ENCODE results near the gene AP2B1. TPM values are rescaled to one million over a fixed set of nuclear protein-coding genes. Genes with fewer than 3 reads are reported as not detected.

The AP2B1 gene
- total RNA-seq, 2 donors from 2014 or later, result 132 to 152 TPM

DNA sequence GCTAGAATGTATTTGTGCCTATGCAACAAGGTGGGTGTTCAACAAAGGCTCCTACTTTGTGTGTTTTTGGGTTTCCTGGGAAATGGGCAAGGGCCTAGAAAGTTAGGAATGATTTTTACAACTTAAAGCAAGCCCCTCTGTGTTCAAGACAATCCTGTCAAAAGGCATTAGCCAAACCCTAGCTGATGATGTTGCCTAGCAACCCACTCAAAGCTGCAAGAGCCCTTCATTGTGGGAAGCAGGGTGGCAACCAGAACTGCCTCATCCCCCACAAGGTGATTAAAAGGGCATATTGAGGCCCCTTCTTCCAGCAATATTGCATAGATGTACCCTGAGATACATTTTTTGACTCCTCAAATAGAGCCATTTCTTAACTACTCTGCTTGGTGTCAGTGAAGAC lies 128.3 kb downstream of the AP2B1 start:
- ATAC-seq, result no peak
- intact Hi-C loops (cut with DNase I), result no loop called here

DNA sequence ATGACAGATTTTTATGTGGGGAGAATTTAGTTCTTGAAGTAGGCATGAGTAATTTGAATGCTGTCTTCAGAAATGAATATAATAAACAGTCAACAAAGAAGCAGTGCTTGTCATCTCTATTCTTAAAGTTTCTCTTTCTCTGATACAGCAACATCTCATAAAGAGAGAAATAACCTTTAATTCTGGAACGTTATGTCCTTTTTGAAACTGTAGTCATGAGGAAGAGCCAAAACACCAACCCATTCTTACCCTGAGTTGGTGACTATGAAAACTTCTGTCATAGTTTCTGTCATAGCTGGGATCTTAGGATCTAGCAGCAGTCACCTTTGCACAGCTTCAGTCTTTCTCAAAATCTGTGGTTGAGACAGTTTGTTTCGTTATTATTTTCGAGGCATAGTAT lies 129.1 kb downstream of the AP2B1 start:
- intact Hi-C loops (cut with DNase I), result no loop called here
- no peak for ATAC-seq
- DNase-seq, result no peak

More for the DNA sequence above, 128.3 kb downstream of the AP2B1 start:
- DNase-seq, result no peak

DNA sequence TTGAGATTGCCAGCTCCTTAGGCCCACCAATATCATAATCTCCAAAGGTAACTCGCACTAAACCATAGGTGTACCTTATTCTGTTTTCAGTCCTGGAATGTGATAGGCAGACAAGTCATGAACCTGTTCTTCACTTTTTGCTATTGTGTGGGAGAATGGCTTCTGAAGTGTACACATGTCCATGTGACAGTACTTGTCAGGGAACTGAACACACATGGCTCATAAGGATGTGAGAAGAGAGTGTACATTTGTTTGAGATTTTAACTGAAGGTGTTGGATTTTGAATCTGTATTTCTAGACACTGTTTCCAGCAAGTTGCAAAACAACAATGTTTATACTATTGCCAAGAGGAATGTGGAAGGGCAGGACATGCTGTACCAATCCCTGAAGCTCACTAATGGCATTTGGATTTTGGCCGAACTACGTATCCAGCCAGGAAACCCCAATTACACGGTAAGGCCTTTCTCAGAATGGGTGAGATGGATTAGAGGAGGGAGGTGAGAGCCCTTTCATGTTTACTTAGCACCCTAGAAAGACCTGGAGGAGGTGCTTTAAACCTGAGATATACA lies 129.9 kb downstream of the AP2B1 start:
- no peak for DNase-seq
- ATAC-seq, result peak in 1 of 2 donors; percentile 48
- intact Hi-C loops (cut with DNase I), result no loop called here

DNA sequence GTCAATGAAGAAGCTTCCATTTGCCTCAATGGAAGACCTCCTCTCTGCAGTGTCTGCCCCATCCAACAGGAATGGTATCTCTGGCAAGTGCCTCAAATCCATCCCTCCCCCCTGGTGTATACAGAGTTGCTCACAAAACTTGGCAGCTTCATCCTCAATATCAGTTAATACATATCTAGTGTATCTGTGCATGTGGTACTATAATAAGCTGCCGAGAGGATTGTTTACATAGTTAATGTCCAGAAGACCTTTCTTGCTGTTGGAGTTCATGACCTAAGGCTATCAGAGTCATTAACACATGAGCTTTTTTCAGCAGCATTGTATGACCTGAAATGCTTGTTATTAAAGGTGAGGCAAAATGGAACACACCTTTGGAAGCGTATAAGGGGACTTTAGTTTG lies 130.4 kb downstream of the AP2B1 start:
- ATAC-seq, result no peak
- intact Hi-C loops (cut with DNase I), result no loop called here

DNA sequence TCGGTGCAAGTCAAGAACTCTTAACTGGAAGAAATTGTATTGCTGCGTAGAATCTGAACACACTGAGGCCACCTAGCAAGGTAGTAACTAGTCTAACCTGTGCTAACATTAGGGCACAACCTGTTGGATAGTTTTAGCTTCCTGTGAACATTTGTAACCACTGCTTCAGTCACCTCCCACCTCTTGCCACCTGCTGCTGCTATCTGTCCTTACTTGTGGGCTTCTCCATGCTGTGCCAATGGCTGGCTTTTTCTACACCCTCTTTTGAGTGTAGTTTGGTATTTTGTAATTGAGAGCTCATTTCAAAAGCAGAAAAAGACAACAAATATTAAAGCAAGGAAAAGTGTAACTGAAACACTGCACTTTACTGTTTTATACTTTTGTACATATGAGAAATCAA lies 136.6 kb downstream of the AP2B1 start:
- intact Hi-C loops (cut with DNase I), result loop anchor here in 1 of 2 donors (10.0 kb wide), 1 partner anchor 49 kb away; no protein-coding TSS in a partner anchor
- ATAC-seq (no peak), DNase-seq (no peak)

More for the DNA sequence above, 130.4 kb downstream of the AP2B1 start:
- no peak for DNase-seq

DNA sequence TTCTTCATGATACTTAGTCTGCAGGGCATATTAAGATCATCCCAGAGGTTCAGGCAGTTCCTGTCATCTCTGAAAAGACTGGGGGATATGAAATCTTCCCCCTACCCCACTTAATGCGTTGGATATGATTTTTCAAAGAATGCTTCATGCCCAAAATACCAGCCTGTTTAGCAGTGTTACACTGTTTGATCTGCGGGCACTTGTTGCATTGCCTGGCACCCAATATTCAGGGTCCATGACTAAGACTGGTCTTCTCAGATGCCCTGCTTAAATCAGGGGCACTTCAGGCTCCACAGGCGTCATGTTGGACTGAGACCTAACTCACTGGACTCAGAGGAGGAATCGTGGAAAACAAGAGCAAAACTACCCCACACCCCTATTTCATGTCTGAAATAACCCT lies 137.9 kb downstream of the AP2B1 start:
- no peak for DNase-seq
- intact Hi-C loops (cut with DNase I), result loop anchor here in 1 of 2 donors (10.0 kb wide), 1 partner anchor 50 kb away; no protein-coding TSS in a partner anchor
- no peak for ATAC-seq

DNA sequence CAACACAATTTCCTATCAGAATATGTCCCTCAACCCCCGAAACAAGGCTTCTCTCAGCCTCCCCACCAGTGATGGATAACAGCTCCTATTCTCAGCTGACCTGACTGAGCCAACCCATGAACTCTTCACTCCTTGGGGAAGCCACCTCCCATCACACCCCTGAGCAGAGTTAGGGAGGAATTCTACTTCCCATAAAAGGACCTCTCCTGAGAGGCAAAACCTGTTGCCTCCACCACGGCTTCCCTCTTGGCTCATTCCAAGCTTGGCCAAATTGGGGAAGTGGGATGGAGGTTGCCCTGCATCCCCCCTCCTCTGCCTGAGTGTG lies 138.6 kb downstream of the AP2B1 start:
- intact Hi-C loops (cut with DNase I), result loop anchor here in 1 of 2 donors (10.0 kb wide), 1 partner anchor 51 kb away; no protein-coding TSS in a partner anchor
- no peak for ATAC-seq
- DNase-seq, result no peak

DNA sequence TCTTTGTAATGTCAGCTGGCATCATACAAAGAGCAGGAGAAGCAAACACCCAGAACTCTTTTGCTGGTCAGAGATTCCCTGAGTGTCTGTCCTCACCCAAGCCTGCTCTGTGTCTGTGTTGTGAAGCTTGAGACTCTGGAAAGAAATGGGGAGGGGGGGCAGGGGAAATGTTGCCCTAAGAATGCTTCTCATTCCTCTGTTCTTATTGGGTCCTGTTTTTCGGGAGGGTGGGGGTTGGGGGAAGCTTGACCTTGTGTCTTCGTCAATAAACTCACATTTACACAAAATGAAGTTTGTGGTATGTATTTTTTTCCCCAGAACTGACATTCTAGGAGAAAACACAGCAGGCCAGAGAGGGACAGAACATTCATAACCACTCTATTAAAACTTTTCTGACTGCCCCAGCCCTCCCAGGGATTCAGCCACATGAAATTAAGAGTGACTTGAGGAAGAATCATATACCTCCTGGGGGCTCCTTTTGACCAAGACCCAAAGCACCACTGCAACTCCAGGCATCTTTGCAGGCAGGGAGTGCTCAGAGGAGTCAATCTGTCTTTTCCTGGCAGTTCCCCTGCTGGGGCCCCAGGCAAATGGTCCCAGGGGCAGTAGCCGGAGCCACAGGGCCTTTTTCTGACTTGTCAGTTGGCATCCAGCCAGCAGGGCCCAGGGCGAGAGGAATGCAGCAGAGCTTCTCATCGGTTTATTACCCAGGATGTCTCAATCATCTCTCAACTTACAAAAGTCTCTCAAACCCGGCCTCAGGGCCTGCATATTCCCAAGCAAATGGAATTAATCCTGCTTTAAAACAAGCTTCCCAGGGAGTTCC lies 139.2 kb downstream of the AP2B1 start:
- DNase-seq (peak; percentile 63), ATAC-seq (peak; percentile 14 to 69)
- intact Hi-C loops (cut with DNase I), result loop anchor here in 1 of 2 donors (10.0 kb wide), 1 partner anchor 52 kb away; no protein-coding TSS in a partner anchor

DNA sequence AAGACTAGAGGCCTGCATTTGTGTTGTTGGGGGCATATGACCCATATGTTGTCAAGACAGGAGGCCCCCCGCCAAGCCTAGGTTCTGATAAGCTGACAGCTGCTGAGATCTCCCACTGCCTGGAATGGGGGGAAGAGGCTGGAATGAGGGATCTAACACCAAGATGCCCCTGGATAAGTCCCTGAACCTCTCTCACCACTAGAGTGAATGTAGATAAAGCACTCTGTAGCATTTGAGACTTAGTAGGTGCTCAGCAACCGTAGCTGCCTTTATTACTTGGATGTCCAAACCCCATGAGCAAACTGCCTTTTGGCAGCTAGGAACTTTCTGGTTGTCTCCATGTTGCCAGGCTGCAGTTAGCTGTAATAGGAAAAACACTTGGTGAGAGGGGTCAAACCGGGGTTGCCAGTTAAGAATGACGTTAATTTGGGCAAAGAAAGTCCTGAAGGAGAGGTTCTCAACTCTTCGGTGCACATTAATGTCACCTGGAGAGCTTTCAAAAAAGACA lies 139.9 kb downstream of the AP2B1 start:
- intact Hi-C loops (cut with DNase I), result loop anchor here in 1 of 2 donors (10.0 kb wide), 1 partner anchor 52 kb away; no protein-coding TSS in a partner anchor
- DNase-seq (no peak), ATAC-seq (no peak)

DNA sequence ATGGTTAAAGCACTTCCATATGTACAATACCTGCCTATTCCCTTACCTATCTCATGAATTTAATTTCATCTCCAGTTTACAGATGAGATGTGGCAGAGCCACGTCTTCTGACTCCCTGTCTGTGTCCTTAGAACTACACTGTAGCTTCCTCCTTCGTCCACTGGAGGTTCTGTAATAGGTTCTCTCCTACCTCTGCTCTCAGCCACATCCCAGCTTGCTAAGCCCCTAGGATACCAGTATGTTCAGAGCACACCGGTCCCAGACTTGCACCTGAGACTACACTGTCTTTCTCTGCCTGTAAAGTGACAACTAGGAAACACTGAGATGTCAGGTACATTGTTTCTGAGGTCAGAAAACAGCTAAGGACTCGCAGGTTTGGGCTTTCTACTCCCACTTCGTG lies 140.5 kb downstream of the AP2B1 start:
- intact Hi-C loops (cut with DNase I), result loop anchor here in 1 of 2 donors (10.0 kb wide), 1 partner anchor 53 kb away; no protein-coding TSS in a partner anchor
- ATAC-seq (no peak), DNase-seq (no peak)

DNA sequence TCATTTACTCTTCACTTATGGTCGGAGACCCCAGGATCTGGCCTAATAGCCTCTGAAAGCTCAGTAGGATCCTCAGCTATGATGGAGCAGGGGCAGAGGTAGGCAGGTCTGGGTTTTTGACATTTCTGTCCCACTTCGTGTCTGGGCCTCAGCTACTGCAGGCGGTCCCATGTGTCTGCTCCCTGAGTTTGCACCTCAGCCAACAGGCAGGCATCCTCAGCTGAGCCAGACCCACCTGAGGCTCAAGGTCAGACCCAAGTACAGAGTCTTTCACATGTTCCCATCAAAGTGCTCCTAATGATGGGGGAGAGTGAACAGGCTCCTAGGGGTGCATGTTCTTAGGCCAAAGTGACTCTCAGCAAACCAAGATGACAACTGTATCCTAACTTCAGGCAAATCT lies 141.4 kb downstream of the AP2B1 start:
- intact Hi-C loops (cut with DNase I), result loop anchor here in 1 of 2 donors (10.0 kb wide), 1 partner anchor 54 kb away; no protein-coding TSS in a partner anchor
- DNase-seq (no peak), ATAC-seq (no peak)

DNA sequence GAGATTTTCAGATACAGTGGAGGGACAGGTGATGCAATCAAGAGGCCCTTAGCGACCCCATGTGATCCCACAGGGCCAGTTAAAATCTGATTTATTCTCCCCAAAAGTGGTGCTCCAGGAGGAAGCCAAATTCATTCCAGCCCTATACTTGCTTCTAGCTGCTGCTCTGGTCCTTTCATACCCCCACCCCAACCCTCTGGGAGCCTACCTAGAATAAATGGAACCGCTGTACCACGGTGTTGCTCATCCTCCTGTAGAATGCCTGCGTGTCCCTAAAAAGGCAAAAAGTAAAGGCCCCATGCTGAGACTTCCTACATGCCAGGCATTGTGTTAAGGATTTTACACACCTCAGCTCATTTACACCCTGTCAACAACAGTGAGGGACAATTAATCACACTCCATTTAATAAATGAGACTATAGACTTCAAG lies 142.3 kb downstream of the AP2B1 start:
- intact Hi-C loops (cut with DNase I), result loop anchor here in 1 of 2 donors (10.0 kb wide), 1 partner anchor 55 kb away; no protein-coding TSS in a partner anchor
- ATAC-seq (no peak), DNase-seq (no peak)

DNA sequence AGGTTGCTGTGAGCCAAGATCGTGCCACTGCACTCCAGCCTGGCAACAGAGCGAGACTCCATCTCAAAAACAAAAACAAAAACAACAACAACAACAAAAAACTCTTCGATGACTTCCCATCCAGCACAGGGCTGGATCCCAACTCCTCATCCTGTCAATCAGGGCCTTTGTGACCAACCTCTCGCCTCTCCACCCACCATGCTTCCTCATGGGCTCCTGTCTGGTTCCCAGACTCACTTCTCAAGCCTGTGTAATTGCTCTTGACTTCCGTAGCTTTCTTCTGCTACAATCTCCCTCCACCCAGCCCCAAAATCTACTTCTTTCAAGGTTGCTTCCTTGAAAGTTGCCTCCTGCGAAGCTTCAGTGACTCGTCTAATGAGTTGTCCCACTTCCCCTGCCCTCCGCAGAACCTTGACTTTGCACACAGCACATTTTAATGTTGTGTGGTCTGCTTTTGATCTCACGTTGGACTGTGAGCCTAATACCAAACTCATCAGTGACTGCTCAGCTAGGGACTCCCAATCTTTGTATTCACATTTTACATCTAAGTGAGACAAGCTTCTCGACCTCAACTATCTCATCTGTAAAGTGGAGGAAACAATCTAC lies 143.4 kb downstream of the AP2B1 start:
- ATAC-seq (no peak), DNase-seq (no peak)
- intact Hi-C loops (cut with DNase I), result no loop called here

DNA sequence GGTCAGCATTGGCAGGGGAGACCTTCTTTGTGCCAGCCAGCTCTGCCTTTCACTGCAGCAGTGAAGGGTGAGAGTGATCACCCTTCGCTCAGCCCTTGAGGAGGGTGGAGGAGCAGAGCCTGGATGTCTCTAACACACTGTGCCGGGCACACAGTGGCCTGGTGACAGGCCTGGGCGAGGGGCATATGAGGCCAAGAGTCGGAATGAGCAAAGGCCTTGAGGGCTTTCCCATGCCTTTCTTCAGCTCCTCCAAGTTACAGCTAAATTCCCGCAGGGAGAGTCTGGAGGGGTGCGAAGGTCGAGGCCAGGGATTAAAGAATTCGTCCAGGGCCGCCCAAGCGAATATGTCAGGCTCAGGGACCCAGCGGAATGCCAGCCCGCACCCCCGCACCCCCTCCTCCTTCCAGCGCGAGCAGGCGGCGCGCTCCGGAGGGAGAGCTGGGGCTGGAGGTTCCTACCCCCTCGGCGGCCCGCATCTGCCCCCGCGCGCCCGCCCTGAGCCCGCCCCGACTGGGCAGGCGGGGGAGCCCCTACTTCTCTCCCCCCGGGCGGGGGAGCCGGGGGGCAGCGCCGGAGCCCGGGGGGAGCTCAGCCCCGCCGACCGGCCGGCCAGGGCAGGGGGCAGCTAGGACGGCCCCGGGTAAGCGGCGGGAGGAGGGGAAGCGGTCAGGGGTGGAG lies 144.3 kb downstream of the AP2B1 start, which contains the start of gene RASL10B:
Gene RASL10B, plus strand, starts transcription at position 401 of the 678 bp plus-strand sequence. CDS start 3,546 bp downstream, outside the sequence.
- ATAC-seq (peak; percentile 88), DNase-seq (peak; percentile 63)
- intact Hi-C loops (cut with DNase I), result no loop called here

DNA sequence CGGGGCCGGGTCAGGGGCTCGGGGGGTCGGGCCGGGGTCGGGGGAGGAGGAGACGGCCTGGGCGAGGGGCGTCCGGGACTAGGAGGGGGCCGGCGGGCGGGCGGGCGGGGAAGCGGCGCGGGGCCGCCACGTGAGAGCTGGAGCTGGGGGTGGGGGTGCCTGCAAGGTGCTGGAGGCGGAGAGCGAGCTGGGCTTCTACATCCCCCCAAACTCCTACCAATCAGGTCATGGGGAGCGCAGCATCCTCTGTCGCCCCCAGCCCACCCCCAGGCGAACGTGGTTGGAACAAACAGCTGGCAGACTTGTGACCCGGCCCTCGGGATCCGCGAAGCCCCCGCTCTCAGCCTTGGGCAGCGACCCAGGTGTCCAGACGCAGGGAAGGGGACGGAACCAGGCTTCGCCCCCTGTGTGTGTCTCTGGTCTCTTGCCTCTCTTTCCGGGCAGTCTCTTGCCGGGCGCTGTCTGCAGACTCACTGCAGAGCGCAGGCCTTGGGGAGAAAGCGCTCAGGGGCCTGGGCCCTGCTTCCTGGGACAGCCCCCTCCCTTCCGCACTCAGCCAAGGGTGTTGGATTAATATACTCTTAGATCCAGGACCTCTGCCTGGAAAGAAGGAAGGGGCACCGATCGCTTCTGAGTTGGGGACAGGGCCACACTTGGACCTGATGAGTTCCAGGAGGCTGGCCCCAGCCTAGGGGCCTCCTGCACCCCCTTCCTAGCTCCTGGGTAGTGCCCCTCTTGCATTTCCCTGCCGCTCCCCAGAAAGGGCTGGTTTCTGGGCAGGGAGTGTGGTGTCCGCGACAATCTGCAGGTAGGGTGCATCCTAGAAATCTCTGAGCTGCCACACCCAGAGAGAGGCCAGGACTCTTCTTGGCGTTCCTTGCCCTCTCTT lies 145.0 kb downstream of the AP2B1 start:
- ATAC-seq (peak; percentile 46 to 53), DNase-seq (no peak)
- intact Hi-C loops (cut with DNase I), result no loop called here

DNA sequence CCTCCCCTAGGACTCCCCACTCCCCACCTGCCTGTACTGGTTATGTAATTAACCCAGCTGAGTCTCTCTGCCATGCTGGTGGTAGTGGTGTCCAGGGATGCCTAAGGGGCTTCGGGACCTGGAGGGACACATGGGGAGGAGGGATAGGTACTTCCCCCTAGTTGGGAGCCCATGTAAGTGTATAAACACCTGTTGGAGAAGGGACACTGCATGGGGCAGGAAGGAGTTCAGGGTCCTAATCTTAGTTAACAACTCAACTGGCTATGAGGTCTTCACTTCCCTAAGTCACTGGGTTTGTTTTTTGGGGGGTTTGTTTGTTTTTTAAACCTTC lies 145.6 kb downstream of the AP2B1 start:
- DNase-seq (no peak), ATAC-seq (no peak)
- intact Hi-C loops (cut with DNase I), result no loop called here

DNA sequence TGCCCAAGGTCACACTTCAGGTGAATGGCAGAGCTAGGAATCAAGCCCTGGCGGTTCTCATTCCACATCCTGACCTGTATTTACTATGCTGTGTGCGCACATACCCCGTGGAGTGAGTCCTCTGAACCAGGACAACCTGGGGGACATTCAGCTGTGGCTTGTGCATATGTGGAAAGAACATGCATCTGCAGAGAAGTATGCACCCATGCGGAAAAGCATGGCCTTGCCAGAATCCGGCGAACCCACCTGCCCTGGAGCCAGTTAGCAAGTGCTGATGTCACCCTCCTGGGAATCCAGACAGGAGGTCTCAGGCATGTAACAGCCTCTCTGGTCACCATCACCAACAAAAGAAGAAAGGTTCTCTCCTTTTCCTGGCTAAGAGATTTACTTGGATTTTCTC lies 146.2 kb downstream of the AP2B1 start:
- intact Hi-C loops (cut with DNase I), result no loop called here

DNA sequence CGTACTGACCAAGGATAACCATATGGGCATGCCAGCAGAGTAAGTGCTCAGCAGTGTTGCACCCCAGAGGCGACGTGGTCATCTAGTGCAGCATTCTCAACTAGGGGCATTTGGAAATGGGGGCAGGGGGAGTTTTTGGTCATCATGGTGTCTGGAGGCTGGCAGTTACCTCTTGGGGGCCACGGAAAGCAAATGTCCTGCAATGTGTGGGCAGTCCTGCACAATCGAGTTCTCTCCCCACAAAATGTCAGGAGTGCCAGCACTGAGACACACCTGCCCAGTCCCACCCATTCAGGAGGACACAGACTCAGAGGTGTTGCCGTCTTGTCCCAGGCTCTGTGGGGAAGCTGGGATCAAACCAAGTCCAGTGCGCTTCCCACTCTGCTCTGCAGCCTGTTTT lies 147.3 kb downstream of the AP2B1 start:
- DNase-seq, result no peak
- ATAC-seq, result no peak
- intact Hi-C loops (cut with DNase I), result no loop called here

More for the DNA sequence above, 146.2 kb downstream of the AP2B1 start:
- DNase-seq, result no peak
- no peak for ATAC-seq
